Prostate gland (tissue), 2 donors: ENCODE data around the gene HOXD8.

Experiments
- CTCF ChIP-seq, 4 experiments: fragments of 200-600 bp in 2 of 4; fragments of 450-650 bp in 2 of 4; sonication (generic) in 2 of 4; IDR thresholded peaks; 1 replicate in 3 of 4; 2 replicates in 1 of 4; pipeline ENCODE4 v1.5.1; 2016 to 2019; ENCODE audit warnings: antibody characterized with exemption in 4 of 4, mild to moderate bottlenecking in 2 of 4, moderate library complexity in 2 of 4
- POLR2A ChIP-seq: fragments of 450-650 bp; IDR thresholded peaks from one replicate; pipeline ENCODE4 v1.6.1; 2016; ENCODE audit warnings: antibody characterized with exemption, mild to moderate bottlenecking
- POLR2AphosphoS5 ChIP-seq: sonication (generic); formaldehyde crosslinking; IDR thresholded peaks from one replicate; pipeline ENCODE4 v1.6.1; 2017; ENCODE audit warnings: antibody characterized with exemption

- no peak for TF ChIP-seq CTCF (IDR thresholded peaks at IDR 0.05)
- no peak for TF ChIP-seq POLR2AphosphoS5
- no peak for TF ChIP-seq POLR2A
These were observed 6.7 kb upstream of the HOXD8 start, which contains the start of gene HOXD9 for GRCh38 chr2:176122683-176123410.
